Mammary epithelial cell (primary cell): ENCODE measurements around the gene CTNNBL1.

ENCODE experiments used
- EZH2 ChIP-seq: IDR thresholded peaks from 2 replicates; pipeline ENCODE4 v1.6.1; 2012; ENCODE audit warnings: low read length, inconsistent platforms, borderline replicate concordance
- TF ChIP-seq, protein P1 (sequence below), 2 donors: IDR thresholded peaks in 1 of 2; conservative IDR thresholded peaks in 1 of 2; 2 replicates each; pipeline ENCODE4 v1.5.1; 2011 to 2012; ENCODE audit warnings: inconsistent platforms in 2 of 2, low read length in 2 of 2, mild to moderate bottlenecking in 2 of 2, control low read depth in 1 of 2, low read depth in 1 of 2; ENCODE audit not compliant: insufficient read depth in 1 of 2; ENCODE audit errors: extremely low read depth in 1 of 2

DNA sequence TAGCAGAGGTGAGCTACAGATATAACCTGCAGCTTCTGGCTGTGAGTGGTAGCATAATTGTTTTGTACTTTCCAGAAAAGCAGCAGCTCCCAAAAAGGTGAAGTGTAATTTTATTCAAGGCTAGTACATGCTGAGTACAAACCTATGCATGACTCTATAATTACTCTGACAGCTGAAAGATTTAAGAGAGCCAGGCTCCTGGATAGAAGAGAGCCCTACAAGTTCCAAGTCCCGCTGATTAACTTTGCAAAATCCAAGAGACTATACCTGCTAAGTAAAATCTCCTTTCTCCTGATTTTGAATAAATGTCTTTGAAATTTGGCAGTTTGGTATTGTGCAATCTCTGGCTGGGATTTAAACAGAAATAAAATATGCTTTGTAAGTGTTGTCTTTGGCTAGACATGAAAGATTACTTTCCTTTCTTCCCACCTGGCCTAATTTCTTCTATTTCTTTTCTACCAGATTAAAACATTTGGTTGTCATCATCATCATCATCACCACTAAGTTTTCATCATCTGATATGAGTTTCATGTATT lies 79.5 kb downstream of the CTNNBL1 start:
- TF ChIP-seq, protein P1, sequence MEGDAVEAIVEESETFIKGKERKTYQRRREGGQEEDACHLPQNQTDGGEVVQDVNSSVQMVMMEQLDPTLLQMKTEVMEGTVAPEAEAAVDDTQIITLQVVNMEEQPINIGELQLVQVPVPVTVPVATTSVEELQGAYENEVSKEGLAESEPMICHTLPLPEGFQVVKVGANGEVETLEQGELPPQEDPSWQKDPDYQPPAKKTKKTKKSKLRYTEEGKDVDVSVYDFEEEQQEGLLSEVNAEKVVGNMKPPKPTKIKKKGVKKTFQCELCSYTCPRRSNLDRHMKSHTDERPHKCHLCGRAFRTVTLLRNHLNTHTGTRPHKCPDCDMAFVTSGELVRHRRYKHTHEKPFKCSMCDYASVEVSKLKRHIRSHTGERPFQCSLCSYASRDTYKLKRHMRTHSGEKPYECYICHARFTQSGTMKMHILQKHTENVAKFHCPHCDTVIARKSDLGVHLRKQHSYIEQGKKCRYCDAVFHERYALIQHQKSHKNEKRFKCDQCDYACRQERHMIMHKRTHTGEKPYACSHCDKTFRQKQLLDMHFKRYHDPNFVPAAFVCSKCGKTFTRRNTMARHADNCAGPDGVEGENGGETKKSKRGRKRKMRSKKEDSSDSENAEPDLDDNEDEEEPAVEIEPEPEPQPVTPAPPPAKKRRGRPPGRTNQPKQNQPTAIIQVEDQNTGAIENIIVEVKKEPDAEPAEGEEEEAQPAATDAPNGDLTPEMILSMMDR (conservative IDR thresholded peaks at IDR 0.05 in 1 of 2, IDR thresholded peaks at IDR 0.05 in 1 of 2; ENCODE audit: extremely low read depth in 1 of 2, insufficient read depth in 1 of 2, low read depth in 1 of 2, low read length in 2 of 2), result no peak
- no peak for TF ChIP-seq EZH2
